ENCODE data around the gene TMEM132C. TPM values are rescaled to one million over a fixed set of nuclear protein-coding genes. Genes with fewer than 3 reads are reported as not detected.

TMEM132C gene
- total RNA-seq, 1 donor, result not detected

GRCh38 chr12:128578045-128578444 lies 311.1 kb downstream of the TMEM132C start:
- TF ChIP-seq, protein P1, sequence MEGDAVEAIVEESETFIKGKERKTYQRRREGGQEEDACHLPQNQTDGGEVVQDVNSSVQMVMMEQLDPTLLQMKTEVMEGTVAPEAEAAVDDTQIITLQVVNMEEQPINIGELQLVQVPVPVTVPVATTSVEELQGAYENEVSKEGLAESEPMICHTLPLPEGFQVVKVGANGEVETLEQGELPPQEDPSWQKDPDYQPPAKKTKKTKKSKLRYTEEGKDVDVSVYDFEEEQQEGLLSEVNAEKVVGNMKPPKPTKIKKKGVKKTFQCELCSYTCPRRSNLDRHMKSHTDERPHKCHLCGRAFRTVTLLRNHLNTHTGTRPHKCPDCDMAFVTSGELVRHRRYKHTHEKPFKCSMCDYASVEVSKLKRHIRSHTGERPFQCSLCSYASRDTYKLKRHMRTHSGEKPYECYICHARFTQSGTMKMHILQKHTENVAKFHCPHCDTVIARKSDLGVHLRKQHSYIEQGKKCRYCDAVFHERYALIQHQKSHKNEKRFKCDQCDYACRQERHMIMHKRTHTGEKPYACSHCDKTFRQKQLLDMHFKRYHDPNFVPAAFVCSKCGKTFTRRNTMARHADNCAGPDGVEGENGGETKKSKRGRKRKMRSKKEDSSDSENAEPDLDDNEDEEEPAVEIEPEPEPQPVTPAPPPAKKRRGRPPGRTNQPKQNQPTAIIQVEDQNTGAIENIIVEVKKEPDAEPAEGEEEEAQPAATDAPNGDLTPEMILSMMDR (IDR thresholded peaks at IDR 0.05; ENCODE audit: insufficient read depth, low read length), result no peak
- no peak overlapping the region for H3K4me3 ChIP-seq (ENCODE audit: low read depth, low read length)
- DNase-seq (ENCODE audit: low read depth), result no peak

DNA sequence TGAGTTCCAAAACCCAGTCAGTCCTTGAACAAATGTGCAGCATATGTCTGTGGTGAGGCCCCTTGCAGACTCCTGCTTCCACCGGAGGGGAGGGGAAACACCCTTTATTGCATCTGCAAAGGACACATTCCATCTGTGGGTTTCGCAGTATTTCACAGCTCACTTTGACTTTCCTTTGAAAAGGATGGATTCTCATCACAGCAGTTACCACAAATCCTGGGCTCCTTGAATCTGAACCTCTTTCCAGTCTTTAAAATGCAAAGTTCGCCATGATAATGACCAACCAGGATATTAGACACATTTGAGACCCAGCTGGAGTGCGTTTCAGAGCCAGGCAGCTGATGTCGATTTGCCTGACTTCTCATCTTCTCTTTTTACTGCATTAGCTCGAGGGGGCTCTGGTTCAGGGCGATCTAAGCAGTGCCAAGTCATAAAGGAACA lies 314.4 kb downstream of the TMEM132C start:
- TF ChIP-seq, protein P1 (IDR thresholded peaks at IDR 0.05; ENCODE audit: insufficient read depth, low read length), result no peak
- DNase-seq (ENCODE audit: low read depth), result no peak
- H3K4me3 ChIP-seq (ENCODE audit: low read depth, low read length), result no peak overlapping the region

DNA sequence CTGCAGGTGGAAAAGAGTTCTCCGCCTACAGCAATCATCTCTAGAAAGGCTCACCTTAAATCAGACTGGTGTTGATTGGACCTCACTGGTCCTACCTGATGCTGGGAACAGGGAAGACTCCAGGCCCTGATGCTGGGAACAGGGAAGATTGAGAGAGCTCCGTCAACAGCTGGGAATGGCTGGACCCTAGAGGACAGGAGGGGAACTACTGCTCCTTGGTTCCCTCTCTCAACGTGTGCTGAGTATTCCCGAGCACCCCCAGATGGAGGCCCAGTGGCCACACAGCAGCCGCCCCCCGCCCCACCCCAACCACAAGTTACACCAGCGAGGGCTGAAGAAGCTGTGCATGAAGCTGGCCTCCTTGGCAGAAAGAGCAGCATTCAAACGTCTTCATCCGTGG lies 316.5 kb downstream of the TMEM132C start:
- TF ChIP-seq, protein P1 (IDR thresholded peaks at IDR 0.05; ENCODE audit: insufficient read depth, low read length), result no peak
- no peak for DNase-seq (ENCODE audit: low read depth)

DNA sequence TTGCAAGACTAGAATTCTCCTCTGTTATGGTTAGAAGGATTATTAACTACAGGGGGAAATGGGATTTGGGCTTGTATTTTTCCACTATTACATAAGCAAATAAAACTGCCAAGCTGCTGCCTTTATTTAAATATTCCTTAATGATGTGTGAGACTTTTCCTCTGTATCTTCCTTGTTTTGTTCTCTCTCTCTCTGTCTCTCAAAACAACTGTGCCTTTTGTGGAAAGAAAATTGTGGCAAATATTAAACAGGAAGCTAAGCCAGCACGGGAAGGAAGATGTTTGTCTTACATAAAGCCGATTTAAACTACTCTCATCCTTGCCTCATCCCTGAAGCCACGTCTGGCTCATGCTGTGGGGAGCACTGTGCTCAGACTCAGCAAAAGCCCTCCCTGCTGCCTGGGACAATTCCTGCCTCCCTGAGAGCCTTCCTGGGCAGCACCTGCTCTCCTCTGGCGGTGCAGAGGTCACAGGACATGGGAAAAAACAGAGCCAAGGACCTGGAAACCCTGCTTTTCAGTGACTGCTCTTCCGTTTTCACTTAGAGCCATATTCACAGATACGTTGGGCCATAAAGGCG lies 319.6 kb downstream of the TMEM132C start:
- DNase-seq (ENCODE audit: low read depth), result no peak
- no peak overlapping the region for H3K4me3 ChIP-seq (ENCODE audit: low read depth, low read length)
- TF ChIP-seq, protein P1 (IDR thresholded peaks at IDR 0.05; ENCODE audit: insufficient read depth, low read length), result no peak

More for the DNA sequence above, 316.5 kb downstream of the TMEM132C start:
- no peak overlapping the region for H3K4me3 ChIP-seq (ENCODE audit: low read depth, low read length)

GRCh38 chr12:128587918-128588317 lies 320.9 kb downstream of the TMEM132C start:
- TF ChIP-seq, protein P1 (IDR thresholded peaks at IDR 0.05; ENCODE audit: insufficient read depth, low read length), result no peak
- no peak for DNase-seq (ENCODE audit: low read depth)
- no peak overlapping the region for H3K4me3 ChIP-seq (ENCODE audit: low read depth, low read length)

DNA sequence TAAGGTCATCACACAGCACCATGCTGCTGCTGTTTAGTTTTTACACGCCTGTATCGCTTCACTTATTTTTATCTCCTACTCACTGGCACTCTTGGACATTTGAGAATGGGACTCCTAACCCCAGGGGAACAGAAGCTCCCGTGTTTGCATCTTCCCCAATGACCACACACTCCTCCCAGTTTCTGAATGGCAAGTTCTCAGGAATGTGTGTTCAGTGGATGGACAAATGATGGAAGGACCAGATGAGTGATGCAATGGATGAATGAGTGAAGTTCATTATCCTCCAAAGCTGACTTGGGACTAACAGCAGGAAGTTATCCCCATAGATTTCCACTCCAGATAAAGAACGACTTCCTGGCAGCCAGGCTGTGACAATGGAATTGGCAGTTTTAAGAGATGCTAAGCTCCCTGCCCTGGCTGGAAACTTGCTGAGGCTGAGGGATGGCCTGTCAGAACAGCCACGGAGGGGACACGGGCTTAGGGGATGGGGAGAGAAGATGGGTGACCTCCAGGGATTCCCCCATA lies 325.3 kb downstream of the TMEM132C start:
- no peak overlapping the region for H3K4me3 ChIP-seq (ENCODE audit: low read depth, low read length)
- TF ChIP-seq, protein P1 (IDR thresholded peaks at IDR 0.05; ENCODE audit: insufficient read depth, low read length), result no peak
- no peak for DNase-seq (ENCODE audit: low read depth)

DNA sequence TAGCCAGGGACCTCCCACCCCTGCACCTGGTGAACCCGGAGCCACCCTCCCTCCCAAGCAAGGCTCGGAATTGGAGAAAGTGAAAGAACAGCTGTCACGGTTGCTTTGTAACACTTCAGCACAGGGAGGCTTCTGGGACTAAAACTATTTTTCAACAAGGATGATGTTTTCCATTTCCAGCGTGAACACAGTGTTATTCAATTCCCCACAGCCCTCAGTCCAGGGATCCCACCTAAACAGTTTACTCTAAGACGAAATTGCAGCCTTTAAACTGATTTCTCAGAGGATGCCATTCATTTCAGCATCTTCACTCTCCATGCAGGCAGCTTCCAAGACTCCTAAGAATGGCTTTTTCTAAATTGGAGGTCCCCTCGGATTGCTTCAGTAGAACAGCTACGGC lies 327.6 kb downstream of the TMEM132C start:
- no peak for DNase-seq (ENCODE audit: low read depth)
- TF ChIP-seq, protein P1 (IDR thresholded peaks at IDR 0.05; ENCODE audit: insufficient read depth, low read length), result no peak
- H3K4me3 ChIP-seq (ENCODE audit: low read depth, low read length), result no peak overlapping the region

All from fibroblast of the aortic adventitia (primary cell).